Neural cell (in vitro differentiated cells): ENCODE results near the gene EXOC6B.

Experiments
- CTCF ChIP-seq: fragments of 450-650 bp; IDR thresholded peaks from 2 replicates; pipeline ENCODE4 v1.5.1; 2014; ENCODE audit warnings: antibody characterized with exemption, mild to moderate bottlenecking, moderate library complexity; ENCODE audit not compliant: poor library complexity, severe bottlenecking
- EP300 ChIP-seq: fragments of 450-650 bp; conservative IDR thresholded peaks from 2 replicates; pipeline ENCODE4 v1.6.1; 2014; ENCODE audit warnings: antibody characterized with exemption, mild to moderate bottlenecking, moderate library complexity; ENCODE audit not compliant: poor library complexity, severe bottlenecking
- EZH2 ChIP-seq: fragments of 200-600, 300-800 bp; shearing (Covaris generic), sonication (generic); IDR thresholded peaks from 2 replicates; pipeline ENCODE4 v1.6.1; 2014; ENCODE audit warnings: antibody characterized with exemption, low read length, borderline replicate concordance, mild to moderate bottlenecking; ENCODE audit not compliant: insufficient read depth, poor library complexity, severe bottlenecking
- POLR2AphosphoS5 ChIP-seq: IDR thresholded peaks from 2 replicates; pipeline ENCODE4 v1.6.1; 2012
- RAD21 ChIP-seq: fragments of 450-650 bp; conservative IDR thresholded peaks from 2 replicates; pipeline ENCODE4 v1.6.1; 2014; ENCODE audit warnings: antibody characterized with exemption, mild to moderate bottlenecking, moderate library complexity
- REST ChIP-seq: IDR thresholded peaks from 2 replicates; pipeline ENCODE4 v1.6.1; 2012; ENCODE audit warnings: borderline replicate concordance
- SMC3 ChIP-seq: fragments of 450-650 bp; conservative IDR thresholded peaks from 2 replicates; pipeline ENCODE4 v1.6.1; 2014; ENCODE audit warnings: antibody characterized with exemption, mild to moderate bottlenecking, moderate library complexity; ENCODE audit not compliant: poor library complexity
- TAF1 ChIP-seq: IDR thresholded peaks from 2 replicates; pipeline ENCODE4 v1.6.1; 2012; ENCODE audit warnings: low read depth

- TF ChIP-seq EP300 (no peak), CTCF (no peak), TAF1 (no peak), EZH2 (no peak), POLR2AphosphoS5 (no peak), SMC3 (no peak), REST (no peak), RAD21 (no peak)
These were observed 213.1 kb downstream of the EXOC6B start for GRCh38 chr2:72612614-72613160.
